Muscle of leg (tissue), 16 donors: Measurements from ENCODE around the gene PPP1R15A. TPM values are rescaled to one million over a fixed set of nuclear protein-coding genes. Genes with fewer than 3 reads are reported as not detected.

ENCODE experiments used
- DNase-seq: peaks from one replicate; pipeline ENCODE4 v3.0.0; 2013
- H3K27ac ChIP-seq: one replicate; pipeline ENCODE4 v1.5.1; 2013; ENCODE audit warnings: mild to moderate bottlenecking, low read length, control low read depth
- H3K27me3 ChIP-seq: one replicate; pipeline ENCODE4 v1.6.1; 2013; ENCODE audit warnings: low read length; ENCODE audit not compliant: control insufficient read depth, insufficient read depth
- H3K36me3 ChIP-seq: one replicate; pipeline ENCODE4 v1.6.1; 2013; ENCODE audit warnings: low read length; ENCODE audit not compliant: control insufficient read depth, insufficient read depth
- H3K4me1 ChIP-seq: one replicate; pipeline ENCODE4 v1.6.1; 2013; ENCODE audit warnings: low read length; ENCODE audit not compliant: control insufficient read depth, insufficient read depth
- H3K4me3 ChIP-seq: one replicate; pipeline ENCODE4 v1.5.1; 2013; ENCODE audit warnings: low read length, control low read depth
- H3K9me3 ChIP-seq: replicated peaks from 2 replicates; pipeline ENCODE4 v1.6.1; 2013; ENCODE audit warnings: low read depth, low read length; ENCODE audit not compliant: control insufficient read depth
- WGBS: methylation state at CpG from one replicate; pipeline ENCODE4 v1.1.5; 2013; ENCODE audit warnings: missing lambda C conversion rate; ENCODE audit not compliant: insufficient coverage; 5-methylcytosine and 5-hydroxymethylcytosine counted together
- long read RNA-seq, 11 donors: transcript quantifications; one replicate each; lab custom pipeline, GENCODE V29; 2026
- polyA plus RNA-seq, 8 donors: library from polyadenylated mRNA; unstranded; fragments of 120-200 nt; gene quantifications; one replicate each; pipeline versions ENCODE4 v1.2.1 to v1.2.3, GENCODE V29; 2013; ENCODE audit warnings: inconsistent platforms in 1 of 8, low replicate concordance in 1 of 8; ENCODE audit not compliant: insufficient read length in 8 of 8, insufficient read depth in 1 of 8
- total RNA-seq: library from RNA; stranded (reverse); fragments of 120-200 nt; gene quantifications from one replicate; pipeline ENCODE4 v1.2.4, GENCODE V29; 2013

PPP1R15A gene
- total RNA-seq: 32.2 TPM
- polyA plus RNA-seq: 10 to 100 TPM; 49.0 to 84.7 (median 57.3) TPM
- long read RNA-seq, donor 1, partial matches to known transcripts: 9 of 14 reads
- long read RNA-seq, donor 1, other reads (novel, unspliced or antisense): 0 of 14 reads
- long read RNA-seq, donor 2, partial matches to known transcripts: 0 of 3 reads
- long read RNA-seq, donor 2, other reads (novel, unspliced or antisense): 0 of 3 reads
- long read RNA-seq, donor 3, transcript PPP1R15A-201 (3 exons, 2,378 nt): major isoform, 19 of 58 reads
- long read RNA-seq, donor 3, transcript PPP1R15A-202 (1 exons, 1,725 nt): minor isoform, 6 of 58 reads
- long read RNA-seq, donor 3, partial matches to known transcripts: 33 of 58 reads
- long read RNA-seq, donor 3, other reads (novel, unspliced or antisense): 0 of 58 reads
- long read RNA-seq, donor 4, transcript PPP1R15A-202 (1 exons, 1,725 nt): minor isoform, 8 of 82 reads
- long read RNA-seq, donor 4, transcript PPP1R15A-201 (3 exons, 2,378 nt): major isoform, 15 of 82 reads
- long read RNA-seq, donor 4, partial matches to known transcripts: 59 of 82 reads
- long read RNA-seq, donor 4, other reads (novel, unspliced or antisense): 0 of 82 reads
- long read RNA-seq, donor 5, transcript PPP1R15A-202 (1 exons, 1,725 nt): major isoform, 12 of 97 reads
- long read RNA-seq, donor 5, transcript PPP1R15A-201 (3 exons, 2,378 nt): major isoform, 12 of 97 reads
- long read RNA-seq, donor 5, partial matches to known transcripts: 73 of 97 reads
- long read RNA-seq, donor 5, other reads (novel, unspliced or antisense): 0 of 97 reads
- long read RNA-seq, donor 6, transcript PPP1R15A-202 (1 exons, 1,725 nt): minor isoform, 8 of 85 reads
- long read RNA-seq, donor 6, transcript PPP1R15A-201 (3 exons, 2,378 nt): major isoform, 12 of 85 reads
- long read RNA-seq, donor 6, partial matches to known transcripts: 65 of 85 reads
- long read RNA-seq, donor 6, other reads (novel, unspliced or antisense): 0 of 85 reads
- long read RNA-seq, donor 7, transcript PPP1R15A-202 (1 exons, 1,725 nt): major isoform, 18 of 93 reads
- long read RNA-seq, donor 7, transcript PPP1R15A-201 (3 exons, 2,378 nt): minor isoform, 6 of 93 reads
- long read RNA-seq, donor 7, partial matches to known transcripts: 69 of 93 reads
- long read RNA-seq, donor 7, other reads (novel, unspliced or antisense): 0 of 93 reads
- long read RNA-seq, donor 8, transcript PPP1R15A-202 (1 exons, 1,725 nt): major isoform, 6 of 42 reads
- long read RNA-seq, donor 8, partial matches to known transcripts: 33 of 42 reads
- long read RNA-seq, donor 8, other reads (novel, unspliced or antisense): 0 of 42 reads
- long read RNA-seq, donor 9, transcript PPP1R15A-202 (1 exons, 1,725 nt): major isoform, 8 of 59 reads
- long read RNA-seq, donor 9, partial matches to known transcripts: 47 of 59 reads
- long read RNA-seq, donor 9, other reads (novel, unspliced or antisense): 0 of 59 reads
- long read RNA-seq, donor 10, transcript PPP1R15A-202 (1 exons, 1,725 nt): major isoform, 30 of 153 reads
- long read RNA-seq, donor 10, transcript PPP1R15A-201 (3 exons, 2,378 nt): minor isoform, 12 of 153 reads
- long read RNA-seq, donor 10, partial matches to known transcripts: 111 of 153 reads
- long read RNA-seq, donor 10, other reads (novel, unspliced or antisense): 0 of 153 reads
- long read RNA-seq, donor 11, transcript PPP1R15A-202 (1 exons, 1,725 nt): major isoform, 11 of 58 reads
- long read RNA-seq, donor 11, partial matches to known transcripts: 45 of 58 reads
- long read RNA-seq, donor 11, other reads (novel, unspliced or antisense): 0 of 58 reads

DNA sequence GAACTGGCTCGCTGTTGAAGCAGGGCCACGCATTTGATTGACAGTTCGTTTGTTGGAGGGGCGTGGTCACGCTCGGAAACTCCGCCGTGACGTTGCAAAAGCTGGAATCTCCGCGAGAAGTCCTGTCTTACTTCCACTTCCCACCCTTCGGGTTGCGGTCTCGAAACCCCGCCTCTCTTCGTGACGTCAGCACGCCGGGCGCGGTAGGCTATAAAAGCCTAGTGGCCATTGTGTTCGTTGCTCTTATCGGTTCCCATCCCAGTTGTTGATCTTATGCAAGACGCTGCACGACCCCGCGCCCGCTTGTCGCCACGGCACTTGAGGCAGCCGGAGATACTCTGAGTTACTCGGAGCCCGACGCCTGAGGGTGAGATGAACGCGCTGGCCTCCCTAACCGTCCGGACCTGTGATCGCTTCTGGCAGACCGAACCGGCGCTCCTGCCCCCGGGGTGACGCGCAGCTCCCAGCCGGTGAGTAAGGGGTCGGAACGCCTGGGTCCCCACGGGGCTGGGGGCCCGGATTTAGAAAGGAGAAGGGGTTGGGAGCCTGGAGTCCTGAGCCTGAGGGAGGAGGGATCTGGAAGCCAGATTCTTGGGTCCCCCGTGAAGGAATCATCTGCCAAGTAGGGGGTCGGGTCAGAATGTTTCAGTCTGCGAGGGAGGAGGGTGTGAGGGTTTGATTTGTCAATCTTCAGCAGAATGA lies at the start of gene PPP1R15A:
Gene PPP1R15A (plus strand): TSS at position 240 of the 702 bp plus-strand sequence. CDS start 813 bp downstream, outside the sequence.
- H3K36me3 ChIP-seq: peaks cover 41% of the 10 kb centered on the region
- under 1% methylated on average over 53 of the region's 53 CpGs for WGBS
- peaks cover 56% of the 10 kb centered on the region for H3K4me1 ChIP-seq
- DNase-seq: peak; percentile 99
- peak within 1 kb of the TSS; percentile 75 for H3K4me3 ChIP-seq
- peak within 1 kb of the TSS; percentile 99 for H3K27ac ChIP-seq
- H3K27me3 ChIP-seq: no peaks in the 10 kb centered on the region
- no peaks in the 10 kb centered on the region for H3K9me3 ChIP-seq

DNA sequence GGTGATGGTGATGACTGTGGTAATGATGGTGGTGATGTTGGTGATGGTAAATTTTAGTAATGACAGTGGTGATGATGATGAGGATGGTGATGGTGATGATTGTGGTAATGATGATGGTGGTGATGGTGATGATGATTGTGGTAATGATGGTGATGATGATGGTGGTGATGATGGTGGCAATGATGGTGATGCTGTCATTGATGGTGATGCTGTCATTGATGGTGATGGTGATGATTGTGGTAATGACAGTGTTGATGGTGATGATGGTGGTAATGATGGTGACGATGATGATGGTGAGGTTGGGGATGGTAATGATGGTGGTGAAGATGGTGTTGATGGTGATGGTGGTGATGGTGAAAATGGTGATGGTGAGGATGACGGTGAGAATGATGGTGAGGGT lies 49.7 kb upstream of the PPP1R15A start:
- no peak overlapping the region for H3K4me3 ChIP-seq
- peaks cover 6% of the 10 kb centered on the region for H3K36me3 ChIP-seq
- H3K27me3 ChIP-seq: no peaks in the 10 kb centered on the region
- H3K4me1 ChIP-seq: peaks cover 11% of the 10 kb centered on the region
- WGBS: 95% methylated on average over 2 of the region's 2 CpGs
- H3K27ac ChIP-seq: no peak overlapping the region
- DNase-seq: no peak
- no peaks in the 10 kb centered on the region for H3K9me3 ChIP-seq

DNA sequence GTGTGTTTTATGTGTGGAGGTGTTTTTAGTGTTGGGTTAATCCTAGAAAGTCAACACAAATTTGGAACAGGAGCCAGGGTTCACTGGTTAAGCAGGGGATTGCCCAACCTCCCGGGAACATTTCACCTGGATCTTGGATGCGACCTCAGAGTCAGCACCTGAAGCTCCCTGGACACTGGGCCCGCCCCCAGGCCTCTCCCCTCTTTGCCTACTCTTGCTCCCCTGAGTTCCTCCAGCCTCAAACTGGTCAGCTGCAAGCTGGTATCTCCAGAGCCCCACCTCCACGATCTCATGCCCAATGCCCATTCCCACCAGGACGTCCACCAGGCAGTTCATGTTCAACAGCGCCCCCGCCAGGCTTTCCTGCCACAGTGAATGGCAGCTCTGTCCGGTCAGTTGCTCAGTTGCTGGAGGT lies 45.6 kb upstream of the PPP1R15A start:
- H3K9me3 ChIP-seq: no peaks in the 10 kb centered on the region
- no peaks in the 10 kb centered on the region for H3K4me1 ChIP-seq
- H3K27me3 ChIP-seq: no peaks in the 10 kb centered on the region
- DNase-seq: no peak
- H3K36me3 ChIP-seq: peaks cover 18% of the 10 kb centered on the region
- 85% methylated on average over 3 of the region's 8 CpGs for WGBS
- H3K27ac ChIP-seq: no peak overlapping the region
- H3K4me3 ChIP-seq: no peak overlapping the region

DNA sequence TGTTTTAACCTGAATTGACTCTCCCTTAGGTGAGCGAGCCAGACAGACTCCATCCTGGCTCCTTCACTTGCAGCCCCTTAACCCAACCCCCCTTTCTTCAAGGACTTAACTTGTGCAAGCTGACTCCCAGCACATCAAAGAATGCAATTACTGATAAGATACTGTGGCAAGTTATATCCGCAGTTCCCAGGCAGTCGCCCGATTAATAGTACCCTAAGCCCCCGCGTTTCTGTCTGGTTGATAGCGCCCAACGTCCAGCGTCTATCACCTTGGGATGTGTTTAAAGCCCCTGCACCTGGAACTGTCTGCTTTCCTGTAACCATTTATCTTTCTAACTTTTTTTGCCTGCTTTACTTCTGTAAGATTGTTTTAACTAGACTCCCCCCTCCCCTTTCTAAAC lies 42.1 kb upstream of the PPP1R15A start:
- no peak for DNase-seq
- WGBS: 58% methylated on average over 9 of the region's 9 CpGs
- Histone ChIP-seq H3K4me3 (no peak overlapping the region), H3K4me1 (no peaks in the 10 kb centered on the region), H3K36me3 (peaks cover 34% of the 10 kb centered on the region), H3K27me3 (no peaks in the 10 kb centered on the region), H3K27ac (no peak overlapping the region), H3K9me3 (no peaks in the 10 kb centered on the region)

DNA sequence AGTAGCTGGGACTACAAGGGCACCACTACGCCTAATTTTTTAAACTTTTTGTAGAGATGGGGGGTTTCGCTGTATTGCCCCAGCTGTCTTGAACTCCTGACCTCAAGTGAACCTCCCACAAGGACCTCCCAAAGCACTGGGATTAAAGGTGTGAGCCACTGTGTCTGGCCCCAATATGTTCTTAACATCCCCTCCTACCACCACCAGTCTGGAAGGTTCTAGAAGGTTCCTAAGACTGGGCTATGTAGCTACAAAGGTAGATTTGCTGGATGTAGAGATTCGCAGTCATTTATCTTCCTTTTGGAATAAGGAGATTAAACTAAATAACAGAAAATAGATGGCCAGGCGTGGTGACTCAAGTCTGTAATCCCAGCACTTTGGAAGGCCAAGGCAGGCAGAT lies 41.3 kb upstream of the PPP1R15A start:
- 100% methylated on average over 1 of the region's 4 CpGs for WGBS
- no peaks in the 10 kb centered on the region for H3K27me3 ChIP-seq
- no peak for DNase-seq
- no peak overlapping the region for H3K27ac ChIP-seq
- peaks cover 33% of the 10 kb centered on the region for H3K36me3 ChIP-seq
- no peaks in the 10 kb centered on the region for H3K9me3 ChIP-seq
- H3K4me1 ChIP-seq: peaks cover 3% of the 10 kb centered on the region
- H3K4me3 ChIP-seq: no peak overlapping the region

DNA sequence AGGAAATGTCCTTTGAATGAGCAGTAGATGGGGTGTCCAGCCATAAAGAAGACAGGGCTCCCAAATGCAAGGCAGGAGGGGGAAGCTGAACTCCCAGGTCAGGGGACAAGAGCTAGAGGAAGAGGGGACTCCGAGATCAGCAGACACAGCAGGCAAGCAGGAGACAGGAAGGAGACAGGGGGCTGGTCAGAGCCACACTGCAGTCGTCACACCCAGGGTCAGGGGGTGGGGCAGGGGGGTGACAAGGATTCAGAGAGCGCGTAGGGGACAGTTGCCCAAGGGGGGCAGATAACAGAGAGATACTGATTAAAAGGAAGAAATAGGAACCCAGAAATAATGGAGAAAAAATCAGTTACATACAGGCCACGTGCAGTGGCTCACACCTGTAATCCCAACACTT lies 39.2 kb upstream of the PPP1R15A start:
- Histone ChIP-seq H3K36me3 (peaks cover 28% of the 10 kb centered on the region), H3K9me3 (no peaks in the 10 kb centered on the region), H3K27me3 (no peaks in the 10 kb centered on the region), H3K27ac (no peak overlapping the region), H3K4me1 (peaks cover 14% of the 10 kb centered on the region), H3K4me3 (no peak overlapping the region)
- DNase-seq: no peak
- WGBS: 74% methylated on average over 5 of the region's 5 CpGs

DNA sequence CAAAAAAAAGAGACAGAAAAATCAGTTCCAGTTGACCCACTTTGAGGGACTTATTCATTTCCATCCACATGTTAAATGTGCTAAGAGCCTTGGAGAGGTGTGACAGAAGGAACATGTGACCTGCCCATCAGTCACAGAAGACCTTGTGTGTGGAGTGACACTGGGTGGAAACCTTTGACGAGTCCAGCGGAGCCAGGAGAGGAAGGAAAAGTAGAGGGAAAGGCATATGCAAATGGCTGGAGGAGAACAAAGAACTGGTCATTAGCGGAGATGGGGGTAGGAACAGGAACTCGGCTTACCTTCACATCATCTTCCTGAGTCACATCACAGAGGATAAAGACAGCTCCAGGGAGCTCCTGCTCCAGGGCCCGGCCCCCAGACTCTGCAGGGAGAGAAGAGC lies 38.2 kb upstream of the PPP1R15A start:
- Histone ChIP-seq H3K4me1 (peaks cover 14% of the 10 kb centered on the region), H3K27ac (no peak overlapping the region), H3K9me3 (no peaks in the 10 kb centered on the region), H3K36me3 (peaks cover 31% of the 10 kb centered on the region), H3K27me3 (no peaks in the 10 kb centered on the region), H3K4me3 (no peak overlapping the region)
- no peak for DNase-seq
- WGBS: 58% methylated on average over 2 of the region's 5 CpGs

DNA sequence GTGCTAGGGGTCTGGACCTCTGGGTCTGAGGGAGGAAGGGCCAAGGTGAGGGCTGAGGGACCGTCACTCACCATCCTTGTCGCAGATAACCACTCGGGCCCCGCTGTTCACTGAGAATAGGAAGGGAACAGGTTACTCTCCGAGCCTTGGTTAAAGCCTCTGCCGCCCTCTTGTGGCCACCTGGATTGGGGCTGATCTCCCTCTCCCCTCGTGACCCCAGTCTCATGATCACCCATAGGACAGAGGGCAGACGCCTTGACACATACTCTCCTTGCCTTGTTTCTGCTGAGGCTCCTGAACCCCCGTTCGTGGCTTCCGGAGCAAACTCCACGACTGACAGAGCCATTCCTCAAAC lies 36.5 kb upstream of the PPP1R15A start:
- Histone ChIP-seq H3K4me3 (peak overlapping the region; percentile 20), H3K27me3 (no peaks in the 10 kb centered on the region), H3K27ac (peak overlapping the region; percentile 72), H3K36me3 (peaks cover 36% of the 10 kb centered on the region), H3K9me3 (no peaks in the 10 kb centered on the region), H3K4me1 (peaks cover 14% of the 10 kb centered on the region)
- 7% methylated on average over 12 of the region's 12 CpGs for WGBS
- DNase-seq: peak; percentile 88
